HUDEP-2 (cell line): ENCODE results near the gene RCC2.

Source experiments
- DNase-seq, 76 experiments: peaks; one replicate each; lab custom pipeline; 2025; ENCODE audit not compliant: unreplicated experiment in 76 of 76; lab: John Stamatoyannopoulos, UW

RCC2 gene

GRCh38 chr1:17392199-17392740, 47.2 kb downstream of the RCC2 start:
- no peak for DNase-seq

- no peak for DNase-seq
Observed at GRCh38 chr1:17381161-17381560, 58.3 kb downstream of the RCC2 start.

- no peak for DNase-seq
Observed at GRCh38 chr1:17377325-17377953, 62.0 kb downstream of the RCC2 start.

- no peak for DNase-seq
Observed at GRCh38 chr1:17375651-17376050, 63.8 kb downstream of the RCC2 start.

DNA sequence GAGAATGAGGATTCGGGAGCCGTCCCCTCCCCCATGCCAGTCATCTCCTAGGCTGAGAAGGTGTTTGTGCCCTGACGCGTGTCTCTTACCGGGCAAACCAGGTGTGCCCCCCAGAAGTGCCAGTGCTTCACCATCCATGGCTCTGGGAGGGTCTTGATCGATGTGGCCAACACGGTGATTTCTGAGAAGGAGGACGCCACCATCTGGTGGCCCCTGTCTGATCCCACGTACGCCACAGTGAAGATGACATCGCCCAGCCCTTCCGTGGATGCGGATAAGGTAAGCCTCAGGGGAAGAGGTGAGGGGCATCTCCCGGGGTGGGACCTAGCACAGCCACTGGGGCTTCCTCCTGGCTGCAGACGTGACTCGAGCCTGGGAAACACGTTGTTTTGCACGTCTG, 66.5 kb downstream of the RCC2 start:
- no peak for DNase-seq

DNA sequence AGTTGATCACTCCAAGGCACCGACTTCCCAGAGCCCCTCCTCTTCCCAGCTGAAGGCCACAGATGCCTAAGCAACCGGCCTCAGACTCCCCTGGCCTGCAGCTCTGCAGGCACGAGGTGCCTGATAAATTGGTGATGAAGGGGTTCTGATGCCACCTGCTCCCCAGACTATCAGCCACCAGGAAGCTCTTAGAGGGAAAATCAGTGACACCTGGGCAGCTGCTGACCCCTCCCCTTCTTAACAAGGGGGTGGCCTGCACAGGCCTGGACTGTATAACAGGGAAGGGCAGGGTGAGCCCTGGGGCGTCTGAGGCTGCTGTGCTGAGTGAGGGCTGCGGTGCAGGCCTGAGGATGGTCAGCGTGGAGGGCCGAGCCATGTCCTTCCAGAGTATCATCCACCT, 67.6 kb downstream of the RCC2 start, which contains the start of gene PADI6:
Gene PADI6 (plus strand): TSS at position 301 of the 400 bp plus-strand sequence. CDS start 50 bp downstream, at position 351.
- DNase-seq = no peak

- DNase-seq = no peak
Observed at GRCh38 chr1:17370618-17371017, 68.9 kb downstream of the RCC2 start.

DNA sequence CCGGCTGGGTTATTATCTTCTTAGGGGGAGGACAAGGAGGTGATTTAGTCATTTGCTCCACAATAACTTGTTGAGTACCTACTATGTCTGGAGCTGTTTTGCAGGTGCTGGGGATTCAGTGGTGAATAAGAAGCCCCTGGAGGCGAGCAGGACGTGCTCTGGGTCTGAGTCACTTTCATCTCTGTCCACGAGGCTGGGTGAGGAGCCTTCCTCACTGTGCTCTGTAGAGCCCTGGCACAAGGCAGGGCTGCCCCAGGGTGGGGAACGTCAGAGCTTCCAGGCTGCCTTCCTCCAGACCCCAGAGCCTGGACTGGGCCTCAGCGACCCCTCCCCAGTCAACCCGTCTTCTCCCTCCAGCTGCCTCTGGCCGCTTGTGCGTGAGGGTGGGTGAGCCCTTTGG, 70.0 kb downstream of the RCC2 start:
- DNase-seq = no peak

DNA sequence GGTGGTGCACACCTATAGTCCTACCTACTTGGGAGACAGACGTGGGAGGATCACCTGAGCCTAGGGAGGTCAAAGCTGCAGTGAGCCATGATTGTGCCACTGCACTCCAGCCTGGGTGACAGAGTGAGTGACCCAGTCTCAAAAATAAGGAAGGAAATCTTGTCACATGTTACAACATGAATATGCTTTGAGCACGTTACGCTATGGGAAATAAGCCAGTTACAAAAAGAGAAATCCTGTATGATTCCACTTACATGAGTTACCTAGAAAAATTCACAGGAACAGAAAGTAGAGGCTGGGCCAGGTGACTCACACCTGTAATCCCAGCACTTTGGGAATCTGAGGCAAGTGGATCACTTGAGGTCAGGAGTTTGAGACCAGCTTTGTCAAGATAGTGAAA, 74.2 kb downstream of the RCC2 start:
- no peak for DNase-seq

- DNase-seq = no peak
Observed at GRCh38 chr1:17363771-17364170, 75.7 kb downstream of the RCC2 start.

- DNase-seq = no peak
Observed at GRCh38 chr1:17363351-17363750, 76.1 kb downstream of the RCC2 start.

- no peak for DNase-seq
Observed at GRCh38 chr1:17361687-17362086, 77.8 kb downstream of the RCC2 start.

- DNase-seq = peak in 12 of 76 experiments; percentile 4 to 51 (median 22)
Observed at GRCh38 chr1:17360272-17360956, 79.1 kb downstream of the RCC2 start.

- DNase-seq = peak in 6 of 76 experiments; percentile 9 to 49 (median 32)
Observed at GRCh38 chr1:17359808-17360207, 79.7 kb downstream of the RCC2 start.

DNA sequence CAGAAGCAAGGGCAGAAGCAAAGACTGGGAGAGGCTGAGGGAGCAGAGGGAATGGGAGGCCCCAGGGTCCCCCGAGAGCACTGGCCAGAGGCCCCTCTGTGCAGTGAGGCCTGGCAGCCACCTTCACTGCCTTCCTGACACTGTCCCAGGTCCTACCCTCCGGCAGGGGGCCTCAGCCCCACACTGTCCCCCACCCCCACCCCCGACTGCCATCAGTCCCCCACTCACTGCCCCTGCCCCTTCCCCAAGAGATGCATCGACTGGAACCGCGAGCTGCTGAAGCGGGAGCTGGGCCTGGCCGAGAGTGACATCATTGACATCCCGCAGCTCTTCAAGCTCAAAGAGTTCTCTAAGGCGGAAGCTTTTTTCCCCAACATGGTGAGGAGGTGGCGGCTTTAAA, 80.4 kb downstream of the RCC2 start:
- DNase-seq = no peak

DNA sequence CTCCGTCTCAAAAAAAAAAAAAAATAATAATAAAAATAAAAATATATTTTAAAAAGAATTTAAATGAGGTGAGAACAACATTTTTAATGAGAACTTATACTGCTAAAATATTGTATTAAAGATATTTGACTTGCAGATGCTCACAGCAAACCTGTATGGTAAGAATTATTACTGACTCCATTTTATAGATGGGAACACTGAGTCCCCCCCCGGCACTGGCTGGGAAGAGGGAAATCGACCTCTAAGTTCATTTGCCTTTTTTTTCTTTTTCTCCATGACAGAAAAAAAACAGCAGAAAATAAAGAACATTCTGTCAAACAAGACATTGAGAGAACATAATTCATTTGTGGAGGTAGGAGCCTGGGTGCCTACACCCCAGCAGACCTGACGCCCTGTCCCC, 80.9 kb downstream of the RCC2 start:
- no peak for DNase-seq
